Hepatocyte (in vitro differentiated cells): Measurements from ENCODE around the gene BTN2A1. TPM values are rescaled to one million over a fixed set of nuclear protein-coding genes. Genes with fewer than 3 reads are reported as not detected.

Source experiments
- DNase-seq: peaks from one replicate; pipeline ENCODE4 v3.0.0-alpha.2; 2016; ENCODE audit warnings: low spot score
- H2AFZ ChIP-seq: fragments of 200-600 bp; sonication (generic); 2 replicates; pipeline ENCODE4 v1.6.0; 2016; ENCODE audit warnings: antibody characterized with exemption, mild to moderate bottlenecking
- H3K27ac ChIP-seq: fragments of 200-600 bp; sonication (generic); 2 replicates; pipeline ENCODE4 v1.5.1; 2016; ENCODE audit warnings: mild to moderate bottlenecking
- H3K27me3 ChIP-seq: fragments of 200-600 bp; sonication (generic); 2 replicates; pipeline ENCODE4 v1.6.1; 2016
- H3K36me3 ChIP-seq: fragments of 200-600 bp; sonication (generic); replicated peaks from 2 replicates; pipeline ENCODE4 v1.5.1; 2016; ENCODE audit warnings: low read depth; ENCODE audit not compliant: insufficient read depth
- H3K4me1 ChIP-seq: fragments of 200-600 bp; sonication (generic); 2 replicates; pipeline ENCODE4 v1.5.1; 2016; ENCODE audit warnings: mild to moderate bottlenecking, moderate library complexity; ENCODE audit not compliant: insufficient read depth
- H3K4me2 ChIP-seq: fragments of 200-600 bp; sonication (generic); 2 replicates; pipeline ENCODE4 v1.6.0; 2016
- H3K4me3 ChIP-seq: fragments of 200-600 bp; sonication (generic); 2 replicates; pipeline ENCODE4 v1.5.1; 2016; ENCODE audit warnings: mild to moderate bottlenecking
- H3K79me2 ChIP-seq: fragments of 200-600 bp; sonication (generic); 2 replicates; pipeline ENCODE4 v1.6.0; 2017; ENCODE audit warnings: mild to moderate bottlenecking
- H3K9me2 ChIP-seq: fragments of 200-600 bp; sonication (generic); replicated peaks from 2 replicates; pipeline ENCODE4 v1.6.0; 2017; ENCODE audit warnings: mild to moderate bottlenecking; ENCODE audit not compliant: insufficient read depth
- H3K9me3 ChIP-seq: fragments of 200-600 bp; sonication (generic); 2 replicates; pipeline ENCODE4 v1.5.1; 2016; ENCODE audit warnings: low read depth, mild to moderate bottlenecking
- H4K20me1 ChIP-seq: fragments of 200-600 bp; sonication (generic); 2 replicates; pipeline ENCODE4 v1.6.0; 2016; ENCODE audit warnings: mild to moderate bottlenecking; ENCODE audit not compliant: insufficient read depth, poor library complexity, severe bottlenecking
- EZH2 ChIP-seq: fragments of 200-600 bp; sonication (generic); IDR thresholded peaks from 2 replicates; pipeline ENCODE4 v1.6.1; 2016; ENCODE audit warnings: antibody characterized with exemption, mild to moderate bottlenecking, borderline replicate concordance
- EZH2phosphoT487 ChIP-seq: fragments of 200-600 bp; sonication (generic); IDR thresholded peaks from one replicate; pipeline ENCODE4 v1.6.1; 2018; ENCODE audit warnings: antibody characterized with exemption, mild to moderate bottlenecking, low read depth, moderate library complexity; ENCODE audit not compliant: unreplicated experiment, severe bottlenecking
- WGBS: methylation state at CpG from one replicate; pipeline ENCODE4 v1.1.6; 2016; ENCODE audit warnings: low lambda C conversion rate; ENCODE audit errors: missing lambda C conversion rate; 5-methylcytosine and 5-hydroxymethylcytosine counted together
- polyA plus RNA-seq: library from polyadenylated mRNA; unstranded; fragments of >200 nt; fragmentation: Nextera tagmentation; extraction: Ambion mirVana; gene quantifications from 2 replicates; pipeline ENCODE4 v1.2.1, GENCODE V29; 2016
- total RNA-seq: library from RNA; depleted of rRNA; stranded (reverse); fragments of >200 nt; gene quantifications from 2 replicates; pipeline ENCODE4 v1.2.3, GENCODE V29; 2014
- TF ChIP-seq, protein P1 (sequence below): fragments of 200-600 bp; sonication (generic); IDR thresholded peaks from 2 replicates; pipeline ENCODE4 v1.5.1; 2016; ENCODE audit warnings: antibody characterized with exemption, mild to moderate bottlenecking; ENCODE audit not compliant: poor library complexity

BTN2A1 gene
- total and polyA plus RNA-seq, 2 experiments from 2014 or later = 14.9 to 21.4 TPM

DNA sequence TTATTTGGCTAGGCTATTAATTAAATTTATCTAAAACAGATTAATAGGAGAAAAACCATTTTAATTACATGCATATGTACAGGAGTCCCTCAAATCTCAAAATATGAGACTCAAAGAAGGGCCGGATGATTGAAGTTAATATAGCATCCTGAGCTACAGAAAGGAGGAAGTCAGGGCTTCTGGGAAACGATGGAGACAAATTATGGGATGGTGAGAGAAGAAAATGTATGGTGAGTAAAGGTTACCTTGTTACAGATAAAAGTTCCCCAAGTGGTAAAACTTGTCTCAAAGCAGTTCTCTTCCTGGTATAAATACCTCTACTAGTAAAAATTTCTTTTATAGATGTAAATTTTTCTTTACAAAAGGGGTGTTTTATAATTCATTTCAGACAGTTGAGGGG lies 26.4 kb downstream of the BTN2A1 start:
- Histone ChIP-seq H3K79me2 (no peaks in the 10 kb centered on the region), H3K4me2 (no peak overlapping the region), H3K9me2 (no peaks in the 10 kb centered on the region), H3K9me3 (no peaks in the 10 kb centered on the region), H3K27me3 (no peaks in the 10 kb centered on the region), H3K4me1 (no peaks in the 10 kb centered on the region), H3K27ac (no peak overlapping the region), H2AFZ (no peak overlapping the region), H4K20me1 (no peaks in the 10 kb centered on the region), H3K36me3 (no peaks in the 10 kb centered on the region), H3K4me3 (no peak overlapping the region)
- no peak for DNase-seq
- WGBS = 79% methylated on average over 2 of the region's 2 CpGs
- TF ChIP-seq, protein P1, sequence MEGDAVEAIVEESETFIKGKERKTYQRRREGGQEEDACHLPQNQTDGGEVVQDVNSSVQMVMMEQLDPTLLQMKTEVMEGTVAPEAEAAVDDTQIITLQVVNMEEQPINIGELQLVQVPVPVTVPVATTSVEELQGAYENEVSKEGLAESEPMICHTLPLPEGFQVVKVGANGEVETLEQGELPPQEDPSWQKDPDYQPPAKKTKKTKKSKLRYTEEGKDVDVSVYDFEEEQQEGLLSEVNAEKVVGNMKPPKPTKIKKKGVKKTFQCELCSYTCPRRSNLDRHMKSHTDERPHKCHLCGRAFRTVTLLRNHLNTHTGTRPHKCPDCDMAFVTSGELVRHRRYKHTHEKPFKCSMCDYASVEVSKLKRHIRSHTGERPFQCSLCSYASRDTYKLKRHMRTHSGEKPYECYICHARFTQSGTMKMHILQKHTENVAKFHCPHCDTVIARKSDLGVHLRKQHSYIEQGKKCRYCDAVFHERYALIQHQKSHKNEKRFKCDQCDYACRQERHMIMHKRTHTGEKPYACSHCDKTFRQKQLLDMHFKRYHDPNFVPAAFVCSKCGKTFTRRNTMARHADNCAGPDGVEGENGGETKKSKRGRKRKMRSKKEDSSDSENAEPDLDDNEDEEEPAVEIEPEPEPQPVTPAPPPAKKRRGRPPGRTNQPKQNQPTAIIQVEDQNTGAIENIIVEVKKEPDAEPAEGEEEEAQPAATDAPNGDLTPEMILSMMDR = no peak
- TF ChIP-seq EZH2 (no peak), EZH2phosphoT487 (no peak)

DNA sequence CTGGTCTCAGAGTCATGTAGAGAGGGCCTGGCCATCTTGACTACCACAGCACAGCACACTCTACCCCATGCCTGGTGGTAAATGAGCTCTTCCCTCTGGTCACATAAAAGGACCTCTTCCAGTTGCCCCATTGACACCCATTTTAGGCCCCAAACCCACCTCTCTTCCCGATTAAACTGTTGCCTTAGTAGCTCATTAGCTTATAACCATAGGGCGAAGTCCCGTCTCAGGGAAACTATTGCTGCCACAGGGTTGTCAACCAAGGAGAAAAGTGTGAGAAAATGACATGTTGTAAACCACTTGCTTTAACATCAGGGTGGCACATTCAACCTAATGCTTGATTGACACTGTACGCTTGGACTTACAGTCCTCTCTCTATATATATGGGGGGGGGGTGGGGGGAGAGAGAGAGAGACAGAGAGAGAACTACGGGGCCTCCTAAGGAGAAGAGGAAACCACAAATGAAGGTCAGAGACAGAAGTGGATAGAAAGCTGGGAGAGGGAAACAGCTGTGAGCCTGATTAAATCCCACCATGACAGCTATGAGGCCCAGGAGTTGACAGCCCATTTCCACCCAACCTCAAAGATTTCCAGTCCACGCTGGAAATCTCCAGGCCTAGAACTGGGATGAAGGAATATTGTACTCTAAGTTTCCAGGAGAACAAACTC lies 27.5 kb downstream of the BTN2A1 start:
- WGBS = 86% methylated on average over 6 of the region's 6 CpGs
- no peaks in the 10 kb centered on the region for H3K79me2 ChIP-seq
- no peaks in the 10 kb centered on the region for H3K36me3 ChIP-seq
- no peak for DNase-seq
- no peak overlapping the region for H3K27ac ChIP-seq
- H4K20me1 ChIP-seq = no peaks in the 10 kb centered on the region
- H3K27me3 ChIP-seq = no peaks in the 10 kb centered on the region
- no peaks in the 10 kb centered on the region for H3K4me1 ChIP-seq
- no peak overlapping the region for H3K4me2 ChIP-seq
- H3K9me3 ChIP-seq = no peaks in the 10 kb centered on the region
- H2AFZ ChIP-seq = no peak overlapping the region
- TF ChIP-seq, protein P1 = no peak
- TF ChIP-seq EZH2phosphoT487 = no peak
- TF ChIP-seq EZH2 = no peak
- H3K9me2 ChIP-seq = no peaks in the 10 kb centered on the region
- H3K4me3 ChIP-seq = no peak overlapping the region

GRCh38 chr6:26486358-26486757 lies 28.6 kb downstream of the BTN2A1 start:
- Histone ChIP-seq H2AFZ (no peak overlapping the region), H3K9me3 (no peaks in the 10 kb centered on the region), H3K27ac (no peak overlapping the region), H3K4me2 (no peak overlapping the region), H4K20me1 (no peaks in the 10 kb centered on the region), H3K4me3 (no peak overlapping the region), H3K36me3 (no peaks in the 10 kb centered on the region), H3K27me3 (no peaks in the 10 kb centered on the region), H3K79me2 (no peaks in the 10 kb centered on the region), H3K9me2 (no peaks in the 10 kb centered on the region), H3K4me1 (no peaks in the 10 kb centered on the region)
- WGBS = 88% methylated on average over 5 of the region's 5 CpGs
- TF ChIP-seq, protein P1 = no peak
- TF ChIP-seq EZH2phosphoT487 (no peak), EZH2 (no peak)
- DNase-seq = no peak
